HepG2 (cell line): Measurements from ENCODE around the gene SMYD4. TPM values are rescaled to one million over a fixed set of nuclear protein-coding genes. Genes with fewer than 3 reads are reported as not detected.
A peak's percentile ranks its signal among the peaks of the same experiment; 100 is the strongest.

Experiments used
- ATF1 ChIP-seq: IDR thresholded peaks from 2 replicates; pipeline ENCODE4 v1.6.1; 2016; ENCODE audit warnings: mild to moderate bottlenecking, control low read depth
- ATF7-NPFF ChIP-seq: sonication (generic); formaldehyde crosslinking; IDR thresholded peaks from 2 replicates; pipeline ENCODE4 v1.8.1; 2023; ENCODE audit warnings: mild to moderate bottlenecking, low read depth, missing genetic modification reagents, moderate library complexity
- CCAR2 ChIP-seq: fragments of 200-400 bp; formaldehyde crosslinking; optimal IDR thresholded peaks from 2 replicates; pipeline ENCODE3; 2018; ENCODE audit warnings: low read depth, mild to moderate bottlenecking, low read length, moderate library complexity
- GPN1 ChIP-seq: sonication (generic); formaldehyde crosslinking; IDR thresholded peaks from 2 replicates; pipeline ENCODE4 v1.5.1; 2020; ENCODE audit warnings: missing genetic modification reagents, borderline replicate concordance
- KLF6 ChIP-seq: IDR thresholded peaks from 2 replicates; pipeline ENCODE4 v1.8.0; 2016; ENCODE audit warnings: missing biosample characterization, missing genetic modification reagents
- MAZ ChIP-seq, 2 experiments: sonication (generic) in 1 of 2; formaldehyde crosslinking in 1 of 2; IDR thresholded peaks; 2 replicates each; pipeline versions ENCODE4 v1.5.0 to v1.6.1; 2012 to 2020; ENCODE audit warnings: low read depth in 2 of 2, mild to moderate bottlenecking in 2 of 2, borderline replicate concordance in 1 of 2, improper control_type of control experiment in 1 of 2, low read length in 1 of 2, missing genetic modification reagents in 1 of 2, moderate library complexity in 1 of 2
- PPARG ChIP-seq: conservative IDR thresholded peaks from 2 replicates; pipeline ENCODE4 v1.6.1; 2016; ENCODE audit warnings: missing biosample characterization, missing genetic modification reagents
- SETDB1 ChIP-seq: sonication (generic); formaldehyde crosslinking; IDR thresholded peaks from 2 replicates; pipeline ENCODE4 v1.5.1; 2020; ENCODE audit warnings: missing genetic modification reagents, mild to moderate bottlenecking, borderline replicate concordance
- SKI ChIP-seq: fragments of 450-650 bp; IDR thresholded peaks from one replicate; pipeline ENCODE4 v1.6.1; 2018; ENCODE audit warnings: mild to moderate bottlenecking; ENCODE audit not compliant: partially characterized antibody
- SMAD9 ChIP-seq: sonication (generic); formaldehyde crosslinking; IDR thresholded peaks from 2 replicates; pipeline ENCODE4 v1.5.1; 2020; ENCODE audit warnings: mild to moderate bottlenecking, missing genetic modification reagents
- SNAI1 ChIP-seq: sonication (generic); formaldehyde crosslinking; IDR thresholded peaks from 2 replicates; pipeline ENCODE4 v1.5.0; 2020; ENCODE audit warnings: mild to moderate bottlenecking, missing genetic modification reagents, borderline replicate concordance
- SP1 ChIP-seq, 2 experiments: fragments of 450-650 bp in 1 of 2; sonication (generic) in 1 of 2; formaldehyde crosslinking in 1 of 2; IDR thresholded peaks; 2 replicates each; pipeline versions ENCODE4 v1.4.0 to v1.6.1; 2016 to 2020; ENCODE audit warnings: missing genetic modification reagents in 1 of 2
- ZKSCAN5 ChIP-seq: sonication (generic); formaldehyde crosslinking; IDR thresholded peaks from 2 replicates; pipeline ENCODE4 v1.5.1; 2020; ENCODE audit warnings: mild to moderate bottlenecking, missing genetic modification reagents
- ZNF264 ChIP-seq: sonication (generic); formaldehyde crosslinking; IDR thresholded peaks from 2 replicates; pipeline ENCODE4 v1.4.0; 2020; ENCODE audit warnings: missing genetic modification reagents
- ZNF333 ChIP-seq: sonication (generic); formaldehyde crosslinking; IDR thresholded peaks from 2 replicates; pipeline ENCODE4 v1.4.0; 2020; ENCODE audit warnings: mild to moderate bottlenecking, missing genetic modification reagents, borderline replicate concordance
- ZNF431 ChIP-seq: sonication (generic); formaldehyde crosslinking; IDR thresholded peaks from 2 replicates; pipeline ENCODE4 v1.9.0; 2022; ENCODE audit warnings: missing genetic modification reagents, low read depth, mild to moderate bottlenecking, borderline replicate concordance
- ZNF446 ChIP-seq: sonication (generic); formaldehyde crosslinking; IDR thresholded peaks from 2 replicates; pipeline ENCODE4 v1.5.0; 2020; ENCODE audit warnings: mild to moderate bottlenecking, missing genetic modification reagents
- ZNF768 ChIP-seq: sonication (generic); formaldehyde crosslinking; IDR thresholded peaks from 2 replicates; pipeline ENCODE4 v1.4.0; 2020; ENCODE audit warnings: missing genetic modification reagents
- ZZZ3 ChIP-seq: sonication (generic); formaldehyde crosslinking; IDR thresholded peaks from 2 replicates; pipeline ENCODE4 v1.4.0; 2020; ENCODE audit warnings: missing genetic modification reagents, mild to moderate bottlenecking, borderline replicate concordance
- polyA plus RNA-seq, 8 experiments: library from polyadenylated mRNA; depleted of rRNA in 3 of 8; stranded (reverse) in 7 of 8; unstranded in 1 of 8; fragments of >200 nt; fragmentation: Illumina TruSeq in 4 of 8; extraction: Trizol in 4 of 8; gene quantifications; 2 replicates each; pipeline versions ENCODE4 v1.2.1 to v1.2.3, GENCODE V29; 2011 to 2016; ENCODE audit warnings: low read depth in 4 of 8, missing spikeins in 1 of 8, mixed read lengths in 1 of 8; ENCODE audit not compliant: insufficient read depth in 1 of 8
- total RNA-seq, 5 experiments: library from RNA; depleted of rRNA; stranded (reverse); fragments of >200 nt; fragmentation: Illumina TruSeq; extraction: Trizol; gene quantifications; 2 replicates each; pipeline ENCODE4 v1.2.3, GENCODE V29; 2016; ENCODE audit warnings: low read depth in 1 of 5
- TF ChIP-seq, protein P1 (sequence below): sonication (generic); formaldehyde crosslinking; IDR thresholded peaks from 2 replicates; pipeline ENCODE4 v1.4.0; 2020; ENCODE audit warnings: mild to moderate bottlenecking, missing genetic modification reagents
- TF ChIP-seq, protein P2 (sequence below): IDR thresholded peaks from 2 replicates; pipeline ENCODE4 v1.6.1; 2012; ENCODE audit warnings: inconsistent platforms
- TF ChIP-seq, protein P3 (sequence below): sonication (generic); formaldehyde crosslinking; IDR thresholded peaks from 2 replicates; pipeline ENCODE4 v1.8.1; 2023; ENCODE audit warnings: mild to moderate bottlenecking, inconsistent platforms, moderate library complexity, missing genetic modification reagents, borderline replicate concordance
- TF ChIP-seq, protein P4 (sequence below): sonication (generic); formaldehyde crosslinking; IDR thresholded peaks from 2 replicates; pipeline ENCODE4 v1.5.0; 2020; ENCODE audit warnings: missing genetic modification reagents
- TF ChIP-seq, protein P5 (sequence below): IDR thresholded peaks from 2 replicates; pipeline ENCODE4 v1.6.1; 2016; ENCODE audit warnings: missing compliant biosample characterization, missing genetic modification reagents, borderline replicate concordance

The SMYD4 gene
- total and polyA plus RNA-seq, 2 of the 13 experiments (the other 11 are each of a cell fraction or from before 2014, with no cell fraction given), result 7.4 to 11.3 TPM

DNA sequence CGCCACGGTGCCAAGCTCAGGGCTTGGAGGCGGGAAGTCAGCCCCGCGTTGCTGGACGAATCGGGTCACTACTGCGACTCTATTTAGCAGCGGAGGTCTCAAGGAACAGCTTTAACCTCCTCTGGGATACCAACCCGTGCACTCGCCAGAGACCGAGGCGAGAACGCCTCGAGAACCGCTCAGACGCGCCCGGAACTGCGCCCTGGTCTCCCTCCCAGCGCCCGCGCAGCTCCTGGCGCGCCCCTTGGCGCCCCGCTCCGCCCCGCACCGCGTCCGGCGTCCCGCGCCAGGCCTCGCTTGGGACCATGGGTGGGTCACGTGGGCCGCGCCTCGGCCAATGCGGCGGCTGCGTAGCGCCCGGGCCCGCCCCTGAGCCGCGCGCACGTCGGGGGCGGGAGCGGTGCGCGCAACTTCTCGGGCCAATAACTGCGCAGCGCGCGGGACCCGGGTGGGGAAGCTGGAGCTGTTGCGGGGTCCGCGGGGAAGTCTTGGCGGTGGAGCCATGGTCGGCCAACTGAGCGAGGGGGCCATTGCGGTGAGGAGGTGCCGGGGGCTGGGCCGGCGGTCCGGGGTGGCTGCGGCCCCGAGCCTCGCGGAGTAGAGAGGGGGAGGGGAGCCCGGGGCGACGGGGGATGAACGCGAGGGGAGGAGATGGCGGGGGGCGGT is at the start of gene SMYD4, which contains the start of gene RPA1 (continued):
- TF ChIP-seq ATF1 (CRISPR knock-in tag) (no peak), MAZ (IDR thresholded peaks at IDR 0.05; ENCODE audit: borderline replicate concordance, low read depth, low read length) (peak; percentile 49), MAZ (CRISPR knock-in tag; IDR thresholded peaks at IDR 0.05; ENCODE audit: low read depth) (peak; percentile 94), SKI (no peak), SETDB1 (CRISPR knock-in tag) (no peak), SNAI1 (0 out of 2 replicates have a peak, but pooled peaks have one; percentile 69), PPARG (CRISPR knock-in tag) (0 out of 2 replicates have a peak, but pooled peaks have one; percentile 15), GPN1 (CRISPR knock-in tag) (no peak; the same call in 1 of the 2 replicates), ZNF264 (CRISPR knock-in tag) (no peak), ZNF333 (peak; percentile 88; the same call in 1 of the 2 replicates), SP1 (IDR thresholded peaks at IDR 0.05) (no peak), SP1 (CRISPR knock-in tag; IDR thresholded peaks at IDR 0.05) (peak; percentile 68; the same call in 1 of the 2 replicates), ZNF431 (CRISPR knock-in tag) (peak; percentile 75; the same call in 1 of the 2 replicates), SMAD9 (no peak), KLF6 (peak; percentile 54; the same call in 1 of the 2 replicates), ZZZ3 (CRISPR knock-in tag) (no peak), ZNF768 (CRISPR knock-in tag) (peak; percentile 54; the same call in 1 of the 2 replicates), CCAR2 (no peak), ATF7-NPFF (CRISPR knock-in tag) (peak; percentile 66; the same call in 1 of the 2 replicates), ZKSCAN5 (CRISPR knock-in tag) (no peak), ZNF446 (peak; percentile 63; the same call in 1 of the 2 replicates)
- TF ChIP-seq, protein P1, sequence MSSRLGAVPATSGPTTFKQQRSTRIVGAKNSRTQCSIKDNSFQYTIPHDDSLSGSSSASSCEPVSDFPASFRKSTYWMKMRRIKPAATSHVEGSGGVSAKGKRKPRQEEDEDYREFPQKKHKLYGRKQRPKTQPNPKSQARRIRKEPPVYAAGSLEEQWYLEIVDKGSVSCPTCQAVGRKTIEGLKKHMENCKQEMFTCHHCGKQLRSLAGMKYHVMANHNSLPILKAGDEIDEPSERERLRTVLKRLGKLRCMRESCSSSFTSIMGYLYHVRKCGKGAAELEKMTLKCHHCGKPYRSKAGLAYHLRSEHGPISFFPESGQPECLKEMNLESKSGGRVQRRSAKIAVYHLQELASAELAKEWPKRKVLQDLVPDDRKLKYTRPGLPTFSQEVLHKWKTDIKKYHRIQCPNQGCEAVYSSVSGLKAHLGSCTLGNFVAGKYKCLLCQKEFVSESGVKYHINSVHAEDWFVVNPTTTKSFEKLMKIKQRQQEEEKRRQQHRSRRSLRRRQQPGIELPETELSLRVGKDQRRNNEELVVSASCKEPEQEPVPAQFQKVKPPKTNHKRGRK (CRISPR knock-in tag), result no peak
- TF ChIP-seq, protein P2, sequence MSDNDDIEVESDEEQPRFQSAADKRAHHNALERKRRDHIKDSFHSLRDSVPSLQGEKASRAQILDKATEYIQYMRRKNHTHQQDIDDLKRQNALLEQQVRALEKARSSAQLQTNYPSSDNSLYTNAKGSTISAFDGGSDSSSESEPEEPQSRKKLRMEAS, result peak; percentile 81
- TF ChIP-seq, protein P3, sequence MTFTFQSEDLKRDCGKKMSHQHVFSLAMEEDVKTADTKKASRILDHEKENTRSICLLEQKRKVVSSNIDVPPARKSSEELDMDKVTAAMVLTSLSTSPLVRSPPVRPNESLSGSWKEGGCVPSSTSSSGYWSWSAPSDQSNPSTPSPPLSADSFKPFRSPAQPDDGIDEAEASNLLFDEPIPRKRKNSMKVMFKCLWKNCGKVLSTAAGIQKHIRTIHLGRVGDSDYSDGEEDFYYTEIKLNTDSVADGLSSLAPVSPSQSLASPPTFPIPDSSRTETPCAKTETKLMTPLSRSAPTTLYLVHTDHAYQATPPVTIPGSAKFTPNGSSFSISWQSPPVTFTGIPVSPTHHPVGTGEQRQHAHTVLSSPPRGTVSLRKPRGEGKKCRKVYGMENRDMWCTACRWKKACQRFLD (CRISPR knock-in tag), result no peak
- TF ChIP-seq, protein P4, sequence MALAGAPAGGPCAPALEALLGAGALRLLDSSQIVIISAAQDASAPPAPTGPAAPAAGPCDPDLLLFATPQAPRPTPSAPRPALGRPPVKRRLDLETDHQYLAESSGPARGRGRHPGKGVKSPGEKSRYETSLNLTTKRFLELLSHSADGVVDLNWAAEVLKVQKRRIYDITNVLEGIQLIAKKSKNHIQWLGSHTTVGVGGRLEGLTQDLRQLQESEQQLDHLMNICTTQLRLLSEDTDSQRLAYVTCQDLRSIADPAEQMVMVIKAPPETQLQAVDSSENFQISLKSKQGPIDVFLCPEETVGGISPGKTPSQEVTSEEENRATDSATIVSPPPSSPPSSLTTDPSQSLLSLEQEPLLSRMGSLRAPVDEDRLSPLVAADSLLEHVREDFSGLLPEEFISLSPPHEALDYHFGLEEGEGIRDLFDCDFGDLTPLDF (CRISPR knock-in tag), result peak; percentile 45; the same call in 1 of the 2 replicates
- TF ChIP-seq, protein P5, sequence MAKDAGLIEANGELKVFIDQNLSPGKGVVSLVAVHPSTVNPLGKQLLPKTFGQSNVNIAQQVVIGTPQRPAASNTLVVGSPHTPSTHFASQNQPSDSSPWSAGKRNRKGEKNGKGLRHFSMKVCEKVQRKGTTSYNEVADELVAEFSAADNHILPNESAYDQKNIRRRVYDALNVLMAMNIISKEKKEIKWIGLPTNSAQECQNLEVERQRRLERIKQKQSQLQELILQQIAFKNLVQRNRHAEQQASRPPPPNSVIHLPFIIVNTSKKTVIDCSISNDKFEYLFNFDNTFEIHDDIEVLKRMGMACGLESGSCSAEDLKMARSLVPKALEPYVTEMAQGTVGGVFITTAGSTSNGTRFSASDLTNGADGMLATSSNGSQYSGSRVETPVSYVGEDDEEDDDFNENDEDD (CRISPR knock-in tag), result peak; percentile 96
